Kidney (tissue), 14 donors: ENCODE results near the gene ADORA3. TPM values are rescaled to one million over a fixed set of nuclear protein-coding genes. Genes with fewer than 3 reads are reported as not detected.
A peak's percentile ranks its signal among the peaks of the same experiment; 100 is the strongest.

Source experiments
- DNase-seq, 5 donors: peaks; one replicate each; pipeline ENCODE4 v3.0.0-alpha.2; 2013 to 2020
- FAIRE-seq: peaks from 2 replicates; lab custom pipeline; 2012; peaks lifted over from hg19 to GRCh38; lab: Jason Lieb, UNC
- H3K27ac ChIP-seq, 2 donors: one replicate each; pipeline ENCODE4 v1.7.0; 2013; ENCODE audit warnings: low read depth in 2 of 2, low read length in 2 of 2, inconsistent platforms in 1 of 2
- H3K27me3 ChIP-seq: one replicate; pipeline ENCODE4 v1.7.1; 2013; ENCODE audit warnings: low read length, inconsistent platforms; ENCODE audit not compliant: control insufficient read depth, insufficient read depth
- H3K36me3 ChIP-seq, 3 donors: one replicate each; pipeline versions ENCODE4 v1.7.0 to v1.7.1; 2013; ENCODE audit warnings: low read length in 3 of 3, control low read depth in 1 of 3, inconsistent platforms in 1 of 3; ENCODE audit not compliant: insufficient read depth in 3 of 3, control insufficient read depth in 2 of 3
- H3K4me1 ChIP-seq, 3 donors: one replicate each; pipeline versions ENCODE4 v1.7.0 to v1.7.1; 2013; ENCODE audit warnings: low read length in 3 of 3, inconsistent platforms in 1 of 3, low read depth in 1 of 3; ENCODE audit not compliant: control insufficient read depth in 2 of 3, insufficient read depth in 2 of 3
- H3K4me3 ChIP-seq, 3 donors: one replicate each; pipeline versions ENCODE4 v1.7.0 to v1.8.1; 2013; ENCODE audit warnings: low read length in 3 of 3, control low read depth in 1 of 3, inconsistent platforms in 1 of 3
- H3K9ac ChIP-seq, 3 donors: one replicate each; pipeline versions ENCODE4 v1.7.0 to v1.7.1; 2013; ENCODE audit warnings: low read length in 3 of 3, control low read depth in 1 of 3, inconsistent platforms in 1 of 3
- H3K9me3 ChIP-seq, 3 donors: one replicate each; pipeline versions ENCODE4 v1.7.0 to v1.7.1; 2013; ENCODE audit warnings: low read length in 3 of 3, control low read depth in 1 of 3, inconsistent platforms in 1 of 3; ENCODE audit not compliant: control insufficient read depth in 2 of 3, insufficient read depth in 1 of 3
- intact Hi-C: fragments of 100-400 bp; cut with DNase I; formaldehyde crosslinking; loops from one replicate; pipeline ENCODE4 v1.11.1; 2022
- polyA plus RNA-seq: library from polyadenylated mRNA; stranded (reverse); fragments of 350-450 nt; fragmentation: Illumina TruSeq; extraction: RNeasy Lipid Tissue Mini Kit (QIAGEN cat#74804); gene quantifications from one replicate; pipeline ENCODE4 v1.2.3, GENCODE V29; 2014; ENCODE audit warnings: low read depth, low replicate concordance; ENCODE audit not compliant: insufficient read depth
- total RNA-seq: library from RNA; stranded (reverse); fragmentation: NEBNext Ultra II Directional; extraction: Animal tissue kit (Norgen Biotek cat#: 25700); gene quantifications from one replicate; pipeline ENCODE4 v1.2.1, GENCODE V29; 2021
- TF ChIP-seq, protein P1 (sequence below): IDR thresholded peaks from 3 replicates; pipeline ENCODE4 v1.5.1; 2012; ENCODE audit warnings: mild to moderate bottlenecking, moderate library complexity, borderline replicate concordance; ENCODE audit not compliant: insufficient read depth; ENCODE audit errors: extremely low read depth
- donor health status: control.
- donor health status: control.
- donor health status: control.
- donor health status: control.
- donor health status: control.
- donor health status: DM: yes; HTN: yes; CAD: no.
- donor health status: Normal renal cell carcinoma (clear cell type).

The ADORA3 gene
- total and polyA plus RNA-seq, 2 donors from 2014 or later = 3.1 to 10.8 TPM

DNA sequence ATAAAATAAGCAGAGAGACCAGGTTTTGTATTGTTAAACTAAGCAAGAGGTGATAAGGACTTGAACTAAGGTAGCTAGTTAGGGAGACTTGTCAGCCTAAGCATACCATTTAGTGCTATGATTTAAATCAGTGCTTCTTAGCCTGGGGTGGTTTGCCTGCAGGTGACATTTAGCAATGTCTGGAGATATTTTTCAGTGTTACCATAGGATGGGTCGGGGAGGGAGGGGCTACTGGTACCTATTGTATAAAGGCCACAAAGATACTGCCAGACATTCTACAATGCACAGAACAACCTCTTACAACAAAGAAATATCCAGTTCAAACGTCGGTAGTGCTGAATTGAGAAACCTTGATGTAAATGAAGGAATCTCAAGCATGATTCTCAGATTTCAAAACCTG lies 50.9 kb downstream of the ADORA3 start:
- intact Hi-C loops = no loop called here

DNA sequence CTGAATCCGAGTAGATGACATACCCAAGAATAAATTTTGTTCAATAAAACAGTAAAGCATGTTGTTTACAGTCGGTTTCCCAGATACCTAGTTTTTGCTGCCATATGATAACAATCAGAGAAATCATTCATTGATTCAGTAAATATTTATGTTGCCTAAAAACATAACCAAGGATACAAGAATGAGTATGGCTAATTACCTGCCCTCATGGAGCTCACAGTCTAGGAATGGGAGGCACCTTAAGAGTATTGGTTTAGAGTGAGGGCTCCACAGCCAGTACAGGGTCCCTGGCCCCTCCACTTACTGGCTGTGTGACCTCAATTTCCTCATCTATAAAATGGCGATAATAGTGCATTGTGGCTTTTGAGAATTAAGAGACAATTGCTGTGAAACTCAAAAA lies 53.2 kb downstream of the ADORA3 start:
- Histone ChIP-seq H3K36me3 (peaks cover 3 to 8% (median 3%) of the 10 kb centered on the region in 3 donors), H3K4me3 (peak overlapping the region; percentile 94 to 99 (median 94)), H3K9ac (peak overlapping the region; percentile 89 to 98 (median 97)), H3K27ac (no peak overlapping the region), H3K9me3 (no peaks in the 10 kb centered on the region), H3K27me3 (no peaks in the 10 kb centered on the region), H3K4me1 (peaks cover 5 to 11% (median 6%) of the 10 kb centered on the region in 3 donors)
- DNase-seq (no peak), FAIRE-seq (no peak)
- TF ChIP-seq, protein P1, sequence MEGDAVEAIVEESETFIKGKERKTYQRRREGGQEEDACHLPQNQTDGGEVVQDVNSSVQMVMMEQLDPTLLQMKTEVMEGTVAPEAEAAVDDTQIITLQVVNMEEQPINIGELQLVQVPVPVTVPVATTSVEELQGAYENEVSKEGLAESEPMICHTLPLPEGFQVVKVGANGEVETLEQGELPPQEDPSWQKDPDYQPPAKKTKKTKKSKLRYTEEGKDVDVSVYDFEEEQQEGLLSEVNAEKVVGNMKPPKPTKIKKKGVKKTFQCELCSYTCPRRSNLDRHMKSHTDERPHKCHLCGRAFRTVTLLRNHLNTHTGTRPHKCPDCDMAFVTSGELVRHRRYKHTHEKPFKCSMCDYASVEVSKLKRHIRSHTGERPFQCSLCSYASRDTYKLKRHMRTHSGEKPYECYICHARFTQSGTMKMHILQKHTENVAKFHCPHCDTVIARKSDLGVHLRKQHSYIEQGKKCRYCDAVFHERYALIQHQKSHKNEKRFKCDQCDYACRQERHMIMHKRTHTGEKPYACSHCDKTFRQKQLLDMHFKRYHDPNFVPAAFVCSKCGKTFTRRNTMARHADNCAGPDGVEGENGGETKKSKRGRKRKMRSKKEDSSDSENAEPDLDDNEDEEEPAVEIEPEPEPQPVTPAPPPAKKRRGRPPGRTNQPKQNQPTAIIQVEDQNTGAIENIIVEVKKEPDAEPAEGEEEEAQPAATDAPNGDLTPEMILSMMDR = no peak
- intact Hi-C loops = no loop called here

More for the DNA sequence above, 50.9 kb downstream of the ADORA3 start:
- Histone ChIP-seq H3K9me3 (no peaks in the 10 kb centered on the region), H3K27me3 (no peaks in the 10 kb centered on the region), H3K36me3 (peaks cover 10 to 21% (median 11%) of the 10 kb centered on the region in 3 donors), H3K4me3 (no peak overlapping the region), H3K9ac (no peak overlapping the region), H3K4me1 (peaks cover 5 to 7% (median 6%) of the 10 kb centered on the region in 3 donors), H3K27ac (no peak overlapping the region)
- TF ChIP-seq, protein P1 = no peak
- DNase-seq (no peak), FAIRE-seq (no peak)

DNA sequence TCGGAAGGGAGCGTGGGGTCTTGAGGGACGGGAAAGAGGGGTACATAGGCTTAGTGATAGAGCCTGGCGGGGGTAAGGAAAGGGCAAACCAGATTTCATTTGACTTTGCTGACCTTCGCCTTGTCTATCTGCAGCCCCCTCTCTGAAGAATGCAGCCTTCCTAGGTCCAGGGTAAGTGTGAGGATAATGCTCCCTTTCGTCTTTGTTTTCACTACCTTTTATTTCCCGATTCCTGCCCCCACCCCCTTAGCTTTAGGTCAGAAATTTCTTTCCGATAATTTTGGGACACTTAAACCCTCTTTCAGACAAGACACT lies 53.8 kb downstream of the ADORA3 start:
- DNase-seq (no peak), FAIRE-seq (no peak)
- intact Hi-C loops = no loop called here
- TF ChIP-seq, protein P1 = no peak
- Histone ChIP-seq H3K36me3 (peaks cover 3 to 8% (median 3%) of the 10 kb centered on the region in 3 donors), H3K4me1 (peaks cover 5 to 11% (median 6%) of the 10 kb centered on the region in 3 donors), H3K4me3 (peak overlapping the region; percentile 94 to 99 (median 94)), H3K9me3 (no peaks in the 10 kb centered on the region), H3K9ac (peak overlapping the region; percentile 89 to 98 (median 97)), H3K27ac (peak overlapping the region; percentile 81 to 84), H3K27me3 (no peaks in the 10 kb centered on the region)

Other genes with a start within 250 kb of the ADORA3 start
- not detected for gene CHIA, start 212.8 kb downstream of the ADORA3 start, total RNA-seq
- gene CHIA, start 212.8 kb downstream of the ADORA3 start, polyA plus RNA-seq = 0.52 TPM
- gene OVGP1, start 75.9 kb downstream of the ADORA3 start, total RNA-seq = 3.4 TPM
- 2.6 TPM for gene OVGP1, start 75.9 kb downstream of the ADORA3 start, polyA plus RNA-seq
- gene WDR77, start 54.4 kb downstream of the ADORA3 start, total RNA-seq = 26.5 TPM
- gene WDR77, start 54.4 kb downstream of the ADORA3 start, polyA plus RNA-seq = 28.2 TPM
- 207 TPM for gene ATP5PB, start 54.2 kb downstream of the ADORA3 start, total RNA-seq
- 791 TPM for gene ATP5PB, start 54.2 kb downstream of the ADORA3 start, polyA plus RNA-seq
- gene C1orf162, start 29.6 kb downstream of the ADORA3 start, total RNA-seq = 31.5 TPM
- gene C1orf162, start 29.6 kb downstream of the ADORA3 start, polyA plus RNA-seq = 8.9 TPM
- 3.0 TPM for gene TMIGD3, start within 50 bp of the ADORA3 start, total RNA-seq
- 0.43 TPM for gene TMIGD3, start within 50 bp of the ADORA3 start, polyA plus RNA-seq
- 91.3 TPM for gene RAP1A, start 116.2 kb upstream of the ADORA3 start, total RNA-seq
- 55.8 TPM for gene RAP1A, start 116.2 kb upstream of the ADORA3 start, polyA plus RNA-seq
- gene INKA2, start 235.8 kb upstream of the ADORA3 start, total RNA-seq = 5.6 TPM
- gene INKA2, start 235.8 kb upstream of the ADORA3 start, polyA plus RNA-seq = 3.5 TPM